ENCODE data around the gene ELOVL7.

ELOVL7 gene

GRCh38 chr5:60710362-60710761 lies 133.7 kb downstream of the ELOVL7 start:
- no peak for DNase-seq

- DNase-seq, result no peak
Measured at GRCh38 chr5:60705144-60705543, 138.9 kb downstream of the ELOVL7 start.

- no peak for DNase-seq
Measured at GRCh38 chr5:60703944-60704343, 140.1 kb downstream of the ELOVL7 start.

Data from fibroblast of upper back skin (primary cell).